ENCODE data around the gene TMEM184A.

TMEM184A gene

GRCh38 chr7:1557006-1557405 lies 1.0 kb upstream of the TMEM184A start:
- DNase-seq, result no peak
- TF ChIP-seq POLR2A (IDR thresholded peaks at IDR 0.05; ENCODE audit: low read length), result no peak
- TF ChIP-seq GATA1 (IDR thresholded peaks at IDR 0.05; ENCODE audit: low read depth, low read length), result no peak

DNA sequence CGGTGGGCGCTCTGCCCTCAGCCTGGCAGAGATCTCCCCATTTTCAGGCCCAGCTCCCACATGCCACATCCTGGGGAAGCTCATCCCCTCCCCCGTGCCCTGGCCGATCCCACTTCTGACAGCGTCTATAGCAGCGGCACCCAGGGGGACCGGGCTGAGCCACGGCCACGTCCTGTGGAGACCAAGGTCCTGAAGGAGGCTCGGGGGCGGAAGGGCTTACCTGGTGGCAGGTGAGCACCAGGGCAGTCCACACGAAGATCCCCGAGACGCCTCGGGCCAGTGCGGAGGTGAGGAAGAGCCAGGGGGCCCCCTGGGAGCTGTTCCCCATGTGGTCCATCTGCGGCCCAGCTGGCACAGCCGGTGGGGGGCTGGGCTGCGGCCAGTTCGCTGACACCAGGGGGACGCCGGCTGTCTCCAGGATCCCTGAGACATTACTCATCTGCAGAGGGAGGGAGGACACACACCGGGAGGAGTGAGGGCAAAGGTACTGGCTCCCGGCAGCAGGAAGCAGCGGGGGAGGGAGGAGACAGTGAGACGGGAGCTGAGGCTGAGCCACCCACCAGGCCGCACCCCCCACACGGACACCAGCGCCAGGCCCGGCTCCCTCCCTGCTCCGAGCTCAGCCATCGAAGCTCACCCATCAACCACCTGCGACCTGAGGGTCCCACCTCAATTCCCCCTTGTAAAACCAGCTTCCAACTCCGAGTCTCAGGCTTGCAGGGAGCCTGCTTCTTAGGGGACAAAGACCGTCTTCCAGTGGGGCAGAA lies 776 bp downstream of the TMEM184A start:
- DNase-seq, result no peak
- TF ChIP-seq POLR2A (IDR thresholded peaks at IDR 0.05; ENCODE audit: low read length), result no peak
- no peak for TF ChIP-seq GATA1 (IDR thresholded peaks at IDR 0.05; ENCODE audit: low read depth, low read length)

DNA sequence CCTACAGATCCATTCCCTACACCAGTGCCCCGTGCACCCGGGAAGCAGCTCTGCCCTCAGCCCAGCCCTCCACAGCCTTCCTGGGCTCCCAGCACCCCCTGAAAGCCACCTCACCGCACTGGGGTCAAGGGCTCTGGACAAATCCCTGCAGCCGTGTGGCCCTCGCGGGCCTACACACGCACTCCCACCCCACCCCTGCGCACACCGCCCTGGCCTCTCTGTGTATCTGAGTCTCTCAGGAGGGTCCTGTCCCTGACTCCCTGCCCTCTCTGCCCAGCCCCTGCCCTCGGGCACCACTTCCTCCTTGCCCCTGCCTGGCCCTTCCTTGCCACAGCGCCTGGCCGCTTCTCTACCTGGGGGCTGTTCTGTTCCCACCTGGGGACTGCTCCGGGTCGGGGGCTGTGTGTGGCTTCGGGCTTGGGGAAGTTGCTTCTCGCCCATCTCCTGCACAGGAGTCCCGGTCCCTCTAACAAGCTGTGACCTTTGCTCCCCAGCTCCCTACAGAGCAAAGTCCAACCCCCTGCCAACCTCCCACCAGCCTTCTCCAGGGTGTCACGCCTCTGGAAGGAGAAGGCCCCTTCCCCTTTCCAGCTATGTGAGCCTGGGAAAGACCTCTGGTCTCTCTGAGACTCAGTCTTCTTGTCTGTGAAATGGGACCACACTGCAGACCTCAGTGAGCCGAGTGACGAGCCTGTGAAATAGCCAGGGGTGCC lies 1.5 kb downstream of the TMEM184A start:
- no peak for TF ChIP-seq POLR2A (IDR thresholded peaks at IDR 0.05; ENCODE audit: low read length)
- TF ChIP-seq GATA1 (IDR thresholded peaks at IDR 0.05; ENCODE audit: low read depth, low read length), result no peak
- DNase-seq, result no peak

GRCh38 chr7:1553512-1554210 lies 2.3 kb downstream of the TMEM184A start:
- TF ChIP-seq GATA1 (IDR thresholded peaks at IDR 0.05; ENCODE audit: low read depth, low read length) (no peak), POLR2A (IDR thresholded peaks at IDR 0.05; ENCODE audit: low read length) (no peak)
- DNase-seq, result no peak

DNA sequence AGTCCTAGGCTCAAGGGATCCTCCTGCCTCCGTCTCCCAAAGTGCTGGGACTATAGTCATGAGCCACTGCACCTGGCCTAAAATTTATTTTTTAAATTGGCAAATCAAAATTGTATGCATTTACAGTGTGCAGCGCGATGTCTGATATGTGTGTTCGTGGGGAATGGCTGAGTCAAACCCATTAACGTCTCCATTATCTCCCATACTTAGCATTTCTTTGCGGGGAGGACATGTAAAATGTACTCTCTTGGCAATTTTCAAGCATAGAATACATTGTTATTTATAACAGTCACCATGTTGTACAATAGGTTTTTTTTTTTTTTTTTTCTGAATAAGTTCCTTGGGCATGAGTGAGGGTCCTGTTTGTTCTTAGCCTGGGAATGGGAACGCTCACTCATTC lies 3.8 kb downstream of the TMEM184A start:
- DNase-seq, result no peak
- TF ChIP-seq GATA1 (IDR thresholded peaks at IDR 0.05; ENCODE audit: low read depth, low read length), result no peak
- TF ChIP-seq POLR2A (IDR thresholded peaks at IDR 0.05; ENCODE audit: low read length), result no peak

DNA sequence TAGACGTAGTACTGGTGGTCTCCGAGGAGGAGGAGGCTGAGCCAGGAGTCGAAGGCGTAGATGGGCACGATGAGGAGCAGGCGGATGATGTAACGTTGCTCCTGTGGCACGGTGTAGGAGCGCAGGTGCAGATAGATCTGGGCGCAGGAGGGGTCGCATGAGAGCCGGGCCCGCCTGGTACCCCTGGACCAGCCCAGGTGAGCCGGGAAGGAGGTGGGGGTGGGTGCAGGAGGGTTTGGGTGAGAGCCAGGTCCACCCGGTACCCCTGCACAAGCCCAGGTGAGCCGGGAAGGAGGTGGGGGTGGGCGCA lies 5.2 kb downstream of the TMEM184A start:
- DNase-seq, result no peak
- TF ChIP-seq GATA1 (IDR thresholded peaks at IDR 0.05; ENCODE audit: low read depth, low read length) (no peak), POLR2A (IDR thresholded peaks at IDR 0.05; ENCODE audit: low read length) (no peak)

DNA sequence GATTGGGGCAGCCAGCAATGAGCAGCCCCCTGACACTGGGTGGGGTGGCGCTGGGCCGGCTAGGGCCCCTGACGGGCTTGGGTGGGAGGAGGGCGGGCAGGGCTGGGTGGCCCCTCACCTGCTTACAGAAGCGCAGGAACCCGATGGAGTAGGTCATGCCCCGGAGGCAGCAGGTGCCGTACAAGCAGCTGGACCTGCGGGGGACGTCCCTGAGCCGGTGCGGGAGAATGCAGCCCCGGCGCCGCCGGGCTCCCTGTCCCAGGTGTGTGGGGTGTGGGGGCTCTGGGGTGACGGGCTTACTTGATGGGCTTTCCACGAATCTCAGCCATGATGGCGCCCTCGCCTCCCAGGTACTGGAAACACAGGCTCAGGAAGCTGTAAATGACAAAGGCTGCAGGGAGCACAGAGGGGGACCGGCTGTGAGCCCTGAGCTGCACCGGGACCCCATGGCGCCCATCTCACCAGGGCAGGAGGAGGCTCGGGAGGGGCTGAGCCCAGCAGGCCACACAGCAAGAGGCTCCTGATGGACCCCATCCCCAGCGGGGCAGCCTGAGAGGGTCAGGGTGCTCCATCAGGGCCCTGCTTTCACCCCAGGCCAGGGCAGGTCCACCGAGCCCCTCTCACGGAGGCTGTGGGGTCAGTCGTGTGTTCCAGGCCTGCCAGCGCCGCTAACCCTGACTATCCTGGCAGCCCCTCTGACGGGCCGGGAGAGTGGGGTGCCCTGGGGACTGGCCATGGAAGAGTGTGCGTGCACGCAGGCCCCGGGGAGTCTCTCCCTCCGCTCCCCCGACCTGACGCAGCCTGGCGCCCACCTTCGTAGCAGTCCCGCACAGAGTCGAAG lies 5.8 kb downstream of the TMEM184A start:
- TF ChIP-seq GATA1 (IDR thresholded peaks at IDR 0.05; ENCODE audit: low read depth, low read length), result no peak
- TF ChIP-seq POLR2A (IDR thresholded peaks at IDR 0.05; ENCODE audit: low read length), result no peak

GRCh38 chr7:1549357-1550004 lies 6.5 kb downstream of the TMEM184A start:
- no peak for TF ChIP-seq GATA1 (IDR thresholded peaks at IDR 0.05; ENCODE audit: low read depth, low read length)
- TF ChIP-seq POLR2A (IDR thresholded peaks at IDR 0.05; ENCODE audit: low read length), result no peak
- DNase-seq, result no peak

More for the DNA sequence above, 5.8 kb downstream of the TMEM184A start:
- DNase-seq, result no peak

GRCh38 chr7:1548944-1549343 lies 7.1 kb downstream of the TMEM184A start:
- TF ChIP-seq GATA1 (IDR thresholded peaks at IDR 0.05; ENCODE audit: low read depth, low read length) (no peak), POLR2A (IDR thresholded peaks at IDR 0.05; ENCODE audit: low read length) (no peak)
- DNase-seq, result no peak

DNA sequence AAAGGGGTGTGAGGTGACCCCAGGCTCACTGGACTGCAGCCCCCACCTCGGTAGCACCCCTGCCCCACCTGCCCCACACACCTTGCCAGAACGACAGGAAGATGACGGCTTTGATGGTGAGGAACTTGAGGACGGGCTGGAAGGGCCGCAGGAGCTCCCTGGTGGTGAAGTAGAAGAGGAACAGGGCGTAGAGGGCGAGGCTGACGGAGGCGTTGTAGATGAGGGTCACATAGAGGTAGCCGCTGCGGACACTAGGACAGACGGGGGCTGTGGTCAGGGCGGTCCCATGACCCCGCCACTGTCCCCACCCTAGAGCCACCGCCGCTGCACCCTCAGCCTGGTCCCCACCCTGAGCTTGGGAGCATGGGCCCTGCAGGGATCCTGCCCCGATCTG lies 7.6 kb downstream of the TMEM184A start:
- TF ChIP-seq POLR2A (IDR thresholded peaks at IDR 0.05; ENCODE audit: low read length), result no peak
- TF ChIP-seq GATA1 (IDR thresholded peaks at IDR 0.05; ENCODE audit: low read depth, low read length), result no peak
- DNase-seq, result peak in 1 of 2 experiments; percentile 30

GRCh38 chr7:1547777-1548437 lies 8.1 kb downstream of the TMEM184A start:
- TF ChIP-seq POLR2A (IDR thresholded peaks at IDR 0.05; ENCODE audit: low read length) (no peak), GATA1 (IDR thresholded peaks at IDR 0.05; ENCODE audit: low read depth, low read length) (no peak)
- no peak for DNase-seq

GRCh38 chr7:1546909-1547776 lies 8.9 kb downstream of the TMEM184A start:
- DNase-seq, result no peak
- no peak for TF ChIP-seq POLR2A (IDR thresholded peaks at IDR 0.05; ENCODE audit: low read length)
- no peak for TF ChIP-seq GATA1 (IDR thresholded peaks at IDR 0.05; ENCODE audit: low read depth, low read length)

Measured in erythroblast (primary cell).